Cardiac fibroblast (primary cell): ENCODE results near the gene DENND6A.

Source experiments
- DNase-seq, 2 donors: peaks; one replicate each; pipeline versions ENCODE4 v3.0.0 to v3.0.0-alpha.2; 2010; ENCODE audit warnings: low read depth in 2 of 2
- H3K4me3 ChIP-seq, 2 donors: replicated peaks in 1 of 2; 1 replicate in 1 of 2; 2 replicates in 1 of 2; pipeline ENCODE4 v1.5.1; 2011; ENCODE audit warnings: low read depth in 2 of 2, low read length in 2 of 2, mild to moderate bottlenecking in 2 of 2, moderate library complexity in 1 of 2
- CTCF ChIP-seq: IDR thresholded peaks from one replicate; pipeline ENCODE4 v1.5.1; 2011; ENCODE audit warnings: low read depth, mild to moderate bottlenecking, low read length, inconsistent platforms

Gene DENND6A

GRCh38 chr3:57731311-57731710 is 38.4 kb upstream of the DENND6A start:
- H3K4me3 ChIP-seq: no peak overlapping the region
- no peak for TF ChIP-seq CTCF
- DNase-seq: no peak

GRCh38 chr3:57730682-57731081 is 37.8 kb upstream of the DENND6A start:
- DNase-seq: no peak
- no peak for TF ChIP-seq CTCF
- no peak overlapping the region for H3K4me3 ChIP-seq

GRCh38 chr3:57729334-57730045 is 36.6 kb upstream of the DENND6A start:
- no peak for DNase-seq
- H3K4me3 ChIP-seq: no peak overlapping the region
- TF ChIP-seq CTCF: no peak

GRCh38 chr3:57727106-57727505 is 34.2 kb upstream of the DENND6A start:
- H3K4me3 ChIP-seq: no peak overlapping the region
- DNase-seq: peak in 1 of 2 donors; percentile 42
- no peak for TF ChIP-seq CTCF

- DNase-seq: no peak
- no peak for TF ChIP-seq CTCF
- no peak overlapping the region for H3K4me3 ChIP-seq
Measured at GRCh38 chr3:57726397-57726796, 33.5 kb upstream of the DENND6A start.

GRCh38 chr3:57718118-57718517 is 25.2 kb upstream of the DENND6A start:
- no peak overlapping the region for H3K4me3 ChIP-seq
- DNase-seq: no peak
- TF ChIP-seq CTCF: no peak
